ENCODE data around the gene SNAPC3.
"Not testable (repeated sequence)": the region's sequence is repeated elsewhere in the genome, so short reads cannot be mapped to it uniquely, and the experiment has no call there.

SNAPC3 gene

DNA sequence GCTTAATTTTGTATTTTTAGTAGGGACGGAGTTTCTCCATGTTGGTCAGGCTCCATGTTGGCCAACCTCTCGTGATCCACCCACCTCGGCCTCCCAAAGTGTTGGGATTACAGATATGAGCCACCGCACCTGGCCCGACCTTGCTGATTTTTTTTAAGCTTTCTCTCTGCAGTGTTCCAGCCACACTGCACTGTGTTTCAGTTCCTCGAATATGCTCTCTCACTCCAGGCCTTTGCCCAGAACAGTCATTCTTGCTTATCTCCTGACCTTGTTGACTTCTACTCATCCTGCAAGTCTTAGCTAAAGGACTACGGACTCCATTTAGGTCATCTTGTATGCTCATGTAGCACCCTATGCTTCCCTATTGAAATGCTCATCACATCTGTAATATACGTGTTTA lies 3.3 kb downstream of the SNAPC3 start:
- no peak for DNase-seq

DNA sequence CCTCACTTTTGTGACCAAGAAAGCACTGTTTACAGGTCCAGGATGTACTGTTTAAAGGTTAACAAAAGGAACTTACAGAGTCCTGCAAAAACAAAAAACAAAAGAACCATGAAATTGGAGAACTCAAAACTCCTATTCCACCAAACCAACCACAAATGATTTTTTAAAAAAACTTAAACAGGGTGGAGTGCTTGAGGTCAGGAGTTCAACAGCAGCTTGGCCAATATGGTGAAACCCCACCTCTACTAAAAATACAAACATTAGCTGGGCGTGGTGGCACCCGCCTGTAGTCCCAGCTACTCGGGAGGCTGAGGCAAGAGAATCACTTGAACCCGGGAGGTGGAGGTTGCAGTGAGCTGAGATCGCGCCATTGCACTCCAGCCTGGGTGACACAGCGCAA lies 5.0 kb downstream of the SNAPC3 start:
- not testable (repeated sequence) for DNase-seq

DNA sequence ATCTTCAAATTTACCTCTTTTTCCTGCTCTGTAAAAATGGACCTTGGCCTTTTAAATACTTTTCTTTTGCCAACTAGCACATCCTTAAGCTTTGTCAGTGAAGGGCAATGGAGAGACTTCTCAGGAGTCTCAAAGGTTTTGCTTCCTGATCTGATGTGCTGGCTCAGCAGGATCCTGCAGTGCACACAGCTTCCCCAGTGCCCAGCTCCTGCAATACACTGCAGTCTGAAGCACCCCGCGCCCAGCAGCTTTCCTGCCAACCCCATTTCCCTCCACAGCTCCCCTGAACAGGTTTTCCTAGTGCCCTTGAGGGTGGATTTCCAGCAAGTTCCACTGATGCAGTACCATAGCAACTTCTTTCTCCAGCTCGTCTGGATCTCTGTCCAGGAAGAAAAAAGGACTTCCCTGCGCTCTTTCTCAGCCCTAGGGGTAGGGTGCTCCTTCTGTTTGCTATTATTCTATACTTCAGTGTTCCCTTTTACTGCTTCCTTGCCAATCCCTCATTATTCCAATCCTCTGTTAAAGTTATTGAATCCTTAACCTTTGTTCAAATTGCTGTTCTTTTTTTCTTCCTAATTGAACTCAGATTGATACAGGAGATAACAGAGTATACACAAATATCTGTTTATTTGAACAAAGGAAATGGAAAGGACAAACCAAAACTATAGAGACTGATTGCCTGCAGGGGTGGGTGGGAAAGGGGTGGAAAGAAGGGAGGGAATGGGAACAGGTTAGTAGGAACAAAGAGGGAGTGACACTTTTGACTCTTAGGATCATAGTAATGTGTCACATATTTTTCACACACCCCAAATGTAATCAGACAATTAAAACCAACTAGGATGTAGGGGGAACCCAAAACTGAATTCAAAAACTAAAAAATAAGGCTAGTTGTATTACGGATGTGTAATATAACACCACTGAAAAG lies 8.5 kb downstream of the SNAPC3 start:
- DNase-seq = no peak

DNA sequence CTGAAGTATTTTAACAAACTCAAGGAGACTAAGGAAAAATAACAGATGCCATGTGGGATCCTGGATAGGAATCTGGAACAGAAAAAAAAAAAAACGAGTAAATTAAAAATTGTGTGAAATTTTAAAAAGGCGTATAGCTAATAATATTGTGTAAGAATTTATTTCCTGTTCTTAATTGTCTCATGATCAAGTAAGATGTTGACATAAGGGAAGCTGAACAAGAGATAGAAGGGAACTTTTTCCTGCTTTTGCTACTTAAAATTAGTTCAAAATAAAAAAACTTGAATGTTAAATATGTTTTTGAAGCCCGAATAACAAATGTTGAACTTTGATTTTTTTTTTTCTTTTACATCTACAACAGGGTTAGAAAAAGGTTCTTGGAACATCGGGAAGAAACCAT lies 10.5 kb downstream of the SNAPC3 start:
- no peak for DNase-seq

DNA sequence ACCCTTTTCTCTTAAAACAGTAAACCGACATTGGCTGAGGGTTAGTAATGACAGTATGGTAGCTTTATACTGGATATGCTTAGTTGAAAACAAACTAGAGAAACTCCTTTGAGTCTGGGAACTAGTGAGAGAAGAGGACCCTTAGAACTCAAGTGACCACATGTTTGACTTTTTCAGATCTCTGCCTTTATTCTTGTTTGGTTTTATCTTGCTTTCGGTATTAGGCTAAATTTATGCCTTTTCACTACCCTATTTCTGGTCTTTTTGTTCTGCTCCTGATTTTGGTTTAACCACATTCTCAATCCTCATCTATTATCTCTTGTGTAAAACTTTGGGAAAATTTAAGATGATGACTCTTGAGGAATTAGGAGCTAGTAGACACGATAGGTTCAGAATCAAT lies 11.0 kb downstream of the SNAPC3 start:
- DNase-seq = no peak

DNA sequence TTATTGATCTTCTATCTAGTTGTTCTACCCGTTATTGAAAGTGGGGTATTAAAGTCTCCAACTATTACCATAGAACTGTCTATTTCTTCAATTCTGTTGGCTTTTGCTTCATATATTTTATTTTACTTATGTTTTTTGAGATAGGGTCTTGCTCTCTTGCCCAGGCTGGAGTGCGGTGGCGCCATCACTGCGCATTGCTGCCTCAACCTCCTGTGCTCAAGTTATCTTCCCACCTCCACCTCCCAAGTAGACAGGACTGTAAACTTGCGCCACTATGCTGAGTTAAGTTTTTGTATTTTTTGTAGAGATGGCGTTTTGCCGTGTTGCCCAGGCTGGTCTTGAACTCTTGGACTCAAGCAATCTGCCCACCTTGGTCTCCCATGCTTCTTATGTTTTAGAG lies 16.2 kb downstream of the SNAPC3 start:
- DNase-seq = no peak

DNA sequence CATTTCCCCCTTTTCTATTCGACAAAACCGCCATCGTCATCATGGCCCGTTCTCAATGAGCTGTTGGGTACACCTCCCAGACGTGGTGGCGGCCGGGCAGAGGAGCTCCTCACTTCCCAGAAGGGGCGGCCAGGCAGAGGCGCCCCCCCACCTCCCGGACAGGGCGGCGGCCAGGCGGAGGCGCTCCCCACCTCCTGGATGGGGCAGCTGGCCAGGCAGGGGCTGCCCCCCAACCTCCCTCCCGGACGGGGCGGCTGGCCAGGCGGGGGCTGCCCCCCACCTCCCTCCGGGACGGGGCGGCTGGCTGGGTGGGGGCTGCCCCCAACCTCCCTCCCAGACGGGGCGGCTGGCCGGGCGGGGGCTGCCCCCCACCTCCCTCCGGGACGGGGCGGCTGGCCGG lies 19.2 kb downstream of the SNAPC3 start:
- DNase-seq = not testable (repeated sequence)

DNA sequence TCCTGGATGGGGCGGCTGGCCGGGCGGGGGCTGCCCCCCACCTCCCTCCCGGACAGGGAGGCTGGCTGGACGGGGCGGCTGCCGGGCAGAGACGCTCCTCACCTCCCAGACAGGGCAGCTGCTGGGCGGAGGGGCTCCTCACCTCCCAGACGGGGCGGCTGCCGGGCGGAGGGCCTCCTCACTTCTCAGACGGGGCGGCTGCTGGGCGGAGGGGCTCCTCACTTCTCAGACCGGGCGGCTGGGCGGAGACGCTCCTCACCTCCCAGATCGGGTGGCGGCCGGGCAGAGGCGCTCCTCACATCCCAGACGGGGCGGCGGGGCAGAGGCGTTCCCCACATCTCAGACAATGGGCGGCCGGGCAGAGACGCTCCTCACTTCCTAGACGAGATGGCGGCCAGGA lies 19.6 kb downstream of the SNAPC3 start:
- not testable (repeated sequence) for DNase-seq

DNA sequence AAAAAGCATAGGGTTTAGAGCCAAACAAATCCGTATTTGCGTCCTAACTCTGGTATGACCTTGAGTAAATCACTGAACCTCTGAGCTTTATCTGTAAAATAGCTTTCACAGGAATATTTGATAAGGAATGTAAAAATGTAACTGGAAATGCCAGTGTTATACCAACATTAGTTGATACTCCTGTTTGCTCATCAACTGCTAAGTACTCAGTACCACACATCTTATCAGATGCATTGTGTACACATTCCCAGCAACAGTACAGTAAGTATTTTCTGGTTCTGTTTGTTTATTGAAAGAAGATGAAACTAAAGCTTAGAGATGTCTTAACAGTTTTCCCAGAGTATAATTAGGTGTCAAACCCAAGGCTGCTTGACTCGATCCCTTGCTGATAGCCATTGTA lies 21.5 kb downstream of the SNAPC3 start:
- DNase-seq = no peak

DNA sequence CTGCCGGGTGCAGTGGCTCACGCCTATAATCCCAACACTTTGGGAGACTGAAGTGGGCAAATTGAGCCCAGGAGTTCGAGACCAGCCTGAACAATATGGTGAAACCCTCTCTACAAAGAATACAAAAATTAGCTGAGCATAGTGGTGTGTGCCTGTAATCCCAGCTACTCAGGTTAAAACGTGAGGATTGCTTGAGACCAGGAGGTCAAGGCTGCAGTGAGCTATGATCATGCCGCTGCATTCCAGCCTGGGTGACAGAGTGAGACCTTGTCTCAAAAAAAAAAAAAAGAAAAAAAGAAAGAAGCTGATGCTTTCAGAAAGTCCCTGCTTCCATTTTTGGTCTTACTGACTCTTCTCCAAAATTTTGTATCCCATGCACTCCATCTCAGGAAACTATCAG lies 31.3 kb downstream of the SNAPC3 start:
- DNase-seq = no peak

DNA sequence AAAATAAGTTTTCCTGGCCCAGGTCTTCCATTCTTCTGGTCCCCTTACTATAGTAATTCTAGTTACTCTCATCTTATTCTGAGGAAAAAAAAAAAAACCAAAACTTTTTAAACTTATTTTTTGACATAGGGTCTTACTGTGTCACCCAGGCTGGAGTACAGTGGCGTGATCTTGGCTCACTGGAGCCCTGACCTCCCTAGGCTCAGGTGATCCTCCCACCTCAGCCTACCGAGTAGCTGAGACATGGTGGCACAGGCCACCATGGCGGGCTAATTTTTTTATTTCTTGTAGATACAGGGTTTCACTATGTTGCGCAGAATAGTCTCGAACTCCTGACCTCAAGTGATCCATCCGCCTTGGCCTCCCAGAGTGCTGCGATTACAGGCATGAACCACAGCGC lies 38.4 kb downstream of the SNAPC3 start:
- no peak for DNase-seq

DNA sequence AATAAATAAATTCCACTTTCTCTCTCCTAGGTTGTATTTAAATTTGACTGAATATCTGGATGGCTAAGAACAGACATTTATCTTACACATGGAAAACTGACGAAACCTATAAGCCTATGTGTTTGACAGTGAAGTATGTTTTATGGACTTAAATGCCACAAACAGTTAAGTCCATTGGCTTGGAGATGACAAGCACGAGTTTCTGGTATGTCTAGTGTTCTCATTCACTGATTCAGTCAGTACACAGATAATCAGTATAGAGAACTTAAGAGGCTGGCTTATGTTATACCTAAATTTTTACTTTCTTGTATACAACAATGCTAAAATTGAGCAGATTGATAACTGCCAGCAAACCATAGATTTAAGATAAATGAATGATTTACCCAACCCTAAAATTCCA lies 38.9 kb downstream of the SNAPC3 start:
- no peak for DNase-seq

DNA sequence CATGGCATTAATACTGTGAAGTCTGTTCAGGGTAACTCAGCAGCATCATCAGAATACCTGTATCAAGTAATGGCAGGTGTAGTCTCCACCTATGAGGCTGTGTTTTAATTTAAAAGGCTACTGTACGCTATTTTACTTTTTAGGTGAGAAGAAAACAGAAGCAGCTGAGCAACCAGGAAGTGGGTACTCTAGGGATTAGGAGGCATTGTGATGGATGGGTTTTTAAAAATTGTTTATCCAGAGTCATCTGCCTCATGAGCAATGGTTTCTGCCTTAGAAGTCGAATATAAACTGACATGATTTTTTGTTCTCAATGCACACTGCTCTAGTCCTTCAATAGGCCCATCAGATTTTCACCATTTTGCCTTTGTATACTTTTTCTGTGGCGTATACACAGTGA lies 45.5 kb downstream of the SNAPC3 start:
- DNase-seq = no peak

DNA sequence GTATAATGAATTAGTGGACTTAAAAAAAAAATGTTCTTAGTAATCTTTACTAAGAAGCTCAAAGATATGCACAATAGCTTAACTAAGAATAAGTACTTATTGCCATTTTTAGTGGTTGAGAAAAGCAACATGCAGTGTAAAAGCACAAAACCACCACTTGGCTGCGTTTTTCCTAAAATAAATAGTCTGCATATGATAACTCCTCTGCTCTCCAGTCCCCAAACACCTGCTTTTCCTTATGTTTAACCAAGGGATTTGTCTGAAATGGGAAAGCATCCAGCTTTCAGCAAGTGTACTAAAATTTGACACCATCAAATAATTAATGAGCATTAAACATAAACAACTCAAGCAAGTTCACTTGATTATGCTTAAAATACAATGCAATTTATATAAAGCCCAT lies 46.7 kb downstream of the SNAPC3 start:
- DNase-seq = no peak

DNA sequence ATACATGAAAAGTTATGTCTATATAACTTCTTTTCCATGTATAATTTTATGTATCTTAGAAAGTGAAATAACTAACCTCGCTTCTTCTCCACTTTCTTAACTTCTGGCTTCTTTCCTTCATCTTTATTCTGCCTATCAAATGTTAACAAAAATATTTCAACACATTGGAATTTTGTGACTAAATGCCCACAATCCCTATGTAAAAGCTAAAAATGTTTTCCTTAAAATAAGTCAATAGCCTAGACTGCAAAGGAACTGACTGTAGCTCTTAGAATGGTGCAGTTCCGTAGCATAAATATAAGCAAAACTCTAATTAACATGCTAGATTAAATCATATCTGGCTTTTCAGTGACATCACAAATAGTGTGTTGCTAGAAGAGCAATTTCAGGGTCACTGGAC lies 47.2 kb downstream of the SNAPC3 start:
- DNase-seq = peak; percentile 3

DNA sequence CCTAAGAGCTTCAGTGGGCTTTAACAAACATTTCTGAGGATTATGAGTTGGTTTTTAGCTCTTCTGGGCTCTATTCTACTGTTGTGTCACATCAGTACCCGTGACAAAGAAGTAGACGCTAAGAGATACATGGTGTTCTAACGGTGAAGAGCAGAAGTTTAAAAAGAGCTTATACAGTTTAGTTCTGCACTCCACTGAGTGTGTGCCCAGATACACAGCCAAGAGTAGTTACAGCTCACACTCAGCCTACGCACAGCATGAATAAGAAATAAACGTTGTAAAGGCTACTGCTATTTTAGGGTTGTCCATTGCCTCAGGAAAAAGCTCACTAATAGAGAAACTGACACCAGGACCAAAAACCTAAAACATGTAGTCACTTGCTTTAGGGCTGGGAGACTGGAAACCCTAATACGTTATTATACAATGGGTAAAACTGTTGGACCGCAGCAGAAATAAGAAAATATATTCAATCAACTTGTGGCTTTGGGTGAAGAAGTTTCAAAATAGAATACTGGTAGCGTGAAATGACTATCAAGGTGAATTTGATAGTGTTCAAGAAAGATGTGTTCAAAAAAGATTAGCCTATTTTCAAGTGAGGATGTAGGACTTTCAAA lies 53.4 kb downstream of the SNAPC3 start:
- DNase-seq = no peak

DNA sequence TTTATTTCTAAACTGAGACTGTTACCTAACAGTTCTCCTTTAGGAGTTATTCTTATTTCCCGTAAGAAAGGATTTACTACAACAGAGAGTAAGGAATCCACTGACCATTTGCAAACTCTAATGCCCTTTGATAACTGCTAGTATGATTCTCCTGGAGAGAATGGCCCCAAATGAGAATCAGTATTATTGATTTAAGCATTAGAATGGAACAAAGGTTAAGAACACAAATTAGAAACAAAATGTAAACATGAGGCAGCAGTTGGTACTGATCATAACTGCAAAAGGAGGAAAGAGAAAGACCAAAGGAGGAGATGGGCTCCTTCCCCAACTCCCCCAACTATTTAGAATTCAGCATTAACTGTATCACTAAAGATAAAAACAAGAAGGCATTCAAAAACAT lies 57.4 kb downstream of the SNAPC3 start:
- DNase-seq = no peak

DNA sequence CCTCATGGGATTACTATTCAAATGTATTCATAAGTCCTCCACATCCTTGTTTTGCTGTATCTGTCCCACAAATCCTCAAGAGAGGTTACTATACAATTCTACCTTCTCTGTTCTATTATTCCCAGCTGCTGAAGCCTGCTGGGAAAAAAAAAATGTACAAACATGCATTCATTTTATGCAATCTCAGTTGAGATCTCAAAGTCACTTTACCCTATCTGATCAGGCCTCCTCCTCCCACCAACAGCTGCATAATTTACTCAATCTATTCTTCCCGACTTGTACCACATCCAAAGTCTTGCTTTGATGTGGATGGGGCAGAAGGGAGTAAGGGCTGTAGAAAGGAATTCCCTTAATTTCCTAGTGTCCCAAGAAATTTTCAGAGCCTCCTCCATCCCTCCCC lies 59.5 kb downstream of the SNAPC3 start:
- DNase-seq = no peak

DNA sequence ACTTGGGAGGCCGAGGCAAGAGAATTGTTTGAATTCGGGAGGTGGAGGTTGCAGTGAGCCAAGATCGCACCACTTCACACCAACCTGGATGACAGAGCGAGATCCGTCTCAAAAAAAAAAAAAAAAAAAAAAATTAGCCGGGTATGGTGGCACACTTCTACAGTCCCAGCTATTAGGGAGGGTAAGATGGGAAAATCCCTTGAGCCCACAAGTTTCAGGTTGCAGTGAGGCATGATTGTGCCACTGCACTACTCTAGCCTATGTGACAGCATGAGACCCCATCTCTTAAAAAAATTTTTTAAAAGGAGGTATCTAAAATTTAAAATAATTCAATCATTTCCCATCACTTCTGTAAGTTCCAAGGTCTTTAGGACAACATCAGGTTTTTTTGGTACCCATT lies 62.1 kb downstream of the SNAPC3 start:
- DNase-seq = no peak

DNA sequence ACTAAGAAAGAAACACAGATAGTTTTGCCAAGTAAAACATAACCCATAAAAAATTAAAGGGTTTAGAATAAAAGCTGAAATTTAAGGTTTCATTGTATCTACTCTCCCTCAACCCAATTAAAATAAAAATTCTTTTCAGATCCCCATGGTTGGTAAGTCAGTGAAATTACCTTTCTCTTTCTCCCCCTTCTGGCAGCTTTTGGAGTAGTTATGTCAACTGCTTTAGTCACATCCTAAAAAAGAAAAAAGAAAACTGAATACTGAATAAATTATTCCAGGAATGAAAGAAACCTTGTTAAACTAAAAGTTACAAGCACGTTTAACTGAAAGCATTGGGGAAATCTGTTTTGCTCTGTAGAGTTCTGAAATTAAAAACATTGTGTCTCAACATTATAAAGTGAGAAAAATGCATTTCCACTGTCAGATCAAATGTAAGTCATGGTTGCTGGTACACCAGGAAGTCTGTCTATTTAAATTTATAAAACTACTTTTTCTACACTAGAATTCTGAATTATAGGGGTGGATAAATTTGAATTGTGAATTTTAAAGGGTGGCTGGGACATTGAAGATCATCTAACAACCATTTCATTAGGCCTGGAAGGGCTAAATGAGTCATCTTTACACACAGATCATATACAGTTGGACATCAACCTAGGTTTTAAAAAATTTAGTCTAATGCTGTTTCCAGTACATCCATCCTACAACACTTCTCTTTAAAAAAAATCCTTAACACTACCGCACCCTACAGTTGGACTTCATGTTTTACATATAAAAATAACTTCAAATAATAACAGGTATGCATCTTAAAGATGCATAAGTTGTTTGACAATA lies 63.4 kb downstream of the SNAPC3 start:
- peak; percentile 34 for DNase-seq

DNA sequence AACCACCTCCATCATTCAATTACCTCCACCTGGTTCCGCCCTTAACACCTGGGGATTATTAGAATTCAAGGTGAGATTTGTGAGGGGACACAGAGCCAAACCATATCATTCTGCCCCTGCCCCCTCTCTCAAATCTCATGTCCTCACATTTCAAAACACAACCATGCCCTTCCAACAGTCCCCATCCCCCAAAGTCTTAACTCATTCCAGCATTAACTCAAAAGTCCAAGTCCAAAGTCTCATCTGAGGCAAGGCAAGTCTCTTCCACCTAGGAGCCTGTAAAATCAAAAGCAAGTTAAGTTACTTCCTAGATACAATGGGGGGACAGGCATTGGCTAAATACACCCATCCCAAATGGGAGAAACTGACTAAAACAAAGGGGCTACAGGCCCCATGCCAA lies 69.3 kb downstream of the SNAPC3 start:
- DNase-seq = no peak

DNA sequence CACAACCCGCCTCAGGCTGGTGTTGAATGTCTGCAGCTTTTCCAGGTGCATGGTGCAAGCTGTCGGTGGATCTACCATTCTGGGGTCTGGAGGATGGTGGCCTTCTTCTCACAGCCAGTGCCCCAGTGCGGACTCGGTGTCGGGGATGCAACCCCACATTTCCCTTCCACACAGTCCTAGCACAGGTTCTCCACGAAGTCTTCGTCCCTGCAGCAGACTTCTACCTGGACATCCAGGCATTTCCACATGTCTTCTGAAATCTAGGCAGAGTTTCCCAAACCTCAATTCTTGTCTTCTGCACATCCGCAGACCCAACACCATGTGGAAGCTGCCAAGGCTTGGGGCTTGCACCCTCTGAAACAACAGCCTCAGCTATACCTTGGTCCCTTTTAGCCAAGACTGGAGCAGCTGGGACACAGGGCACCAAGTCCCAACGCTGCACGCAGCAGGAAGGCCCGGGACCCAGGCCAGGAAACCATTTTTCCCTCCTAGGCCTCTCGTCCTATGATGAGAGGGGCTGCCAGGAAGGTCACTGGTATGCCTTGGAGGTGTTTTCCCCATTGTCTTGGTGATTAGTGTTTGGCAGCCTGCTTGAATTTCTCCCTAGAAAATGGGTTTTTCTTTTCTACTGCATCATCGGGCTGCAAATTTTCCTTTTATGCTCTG lies 69.9 kb downstream of the SNAPC3 start:
- DNase-seq = no peak
